GM18502 (cell line): ENCODE results near the gene SCUBE1.
"Not testable (repeated sequence)": the region's sequence is repeated elsewhere in the genome, so short reads cannot be mapped to it uniquely, and the experiment has no call there.

Experiments
- ATAC-seq: cut with Tn5 transposase; IDR thresholded peaks from one replicate; pipeline ENCODE4 v1.9.1; 2021; ENCODE audit warnings: mild to moderate bottlenecking; ENCODE audit not compliant: unreplicated experiment, poor library complexity

SCUBE1 gene

DNA sequence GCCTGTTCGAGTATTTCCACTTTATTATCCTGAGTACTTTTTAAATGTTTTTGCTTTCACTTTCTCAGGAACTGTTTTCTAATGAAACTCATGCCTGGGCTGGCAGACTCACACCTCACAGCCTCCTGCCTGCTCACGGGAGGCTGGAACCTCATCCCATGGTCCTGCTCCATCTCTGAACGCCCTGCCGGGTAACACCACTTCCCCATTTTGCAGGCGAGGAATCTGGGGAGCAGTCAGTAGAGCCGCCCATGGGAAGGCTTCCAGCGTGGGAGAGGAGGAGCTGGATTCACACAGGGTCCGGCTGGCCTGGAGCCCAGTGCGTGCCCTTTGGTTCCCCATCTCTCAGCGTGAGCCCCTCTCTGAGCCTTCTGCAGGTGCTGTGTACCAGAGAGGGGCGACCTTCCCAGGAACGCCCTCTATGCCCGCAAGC is 53.6 kb downstream of the SCUBE1 start:
- no peak for ATAC-seq

- no peak for ATAC-seq
Observed at GRCh38 chr22:43288807-43289420, 54.3 kb downstream of the SCUBE1 start.

DNA sequence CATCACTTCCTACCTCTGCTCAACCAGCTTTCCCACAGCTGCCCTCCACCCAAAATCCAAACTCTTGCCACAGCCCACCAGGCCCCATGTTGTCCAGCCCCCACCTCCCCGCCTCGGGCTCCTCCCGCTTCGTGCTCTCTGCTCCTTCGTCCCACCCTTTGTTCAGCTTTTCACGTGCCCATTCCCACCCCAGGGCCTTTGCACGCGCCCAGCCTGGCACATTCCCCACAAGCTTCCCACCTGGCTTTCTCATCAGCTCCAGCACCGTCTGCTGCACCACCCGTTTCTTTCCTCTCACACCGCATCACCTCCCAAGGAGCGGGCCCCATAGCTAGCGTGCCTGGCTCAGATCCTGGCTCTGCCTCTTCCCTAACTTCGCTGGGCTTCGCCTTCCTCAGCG is 54.8 kb downstream of the SCUBE1 start:
- no peak for ATAC-seq

DNA sequence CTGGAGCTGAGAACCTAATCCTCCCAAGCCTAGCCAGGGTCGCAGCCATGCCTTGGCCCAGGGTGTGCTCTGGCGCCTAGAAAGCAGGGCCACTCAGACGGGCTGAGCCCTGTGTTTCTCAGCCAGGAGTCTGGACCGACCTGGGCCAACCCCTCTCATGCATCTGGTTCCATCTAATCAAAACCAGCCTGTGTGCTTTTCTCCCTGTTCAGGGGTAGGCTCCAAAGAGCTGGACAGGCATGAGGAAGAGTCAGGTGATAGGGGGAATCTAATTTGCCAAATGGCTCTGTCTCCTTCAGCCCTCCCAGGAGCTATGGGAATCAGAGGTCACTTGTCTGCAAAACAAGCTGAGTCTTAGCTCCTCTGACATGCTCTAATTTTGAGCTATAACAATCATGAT is 55.7 kb downstream of the SCUBE1 start:
- no peak for ATAC-seq

GRCh38 chr22:43281394-43281793 is 61.8 kb downstream of the SCUBE1 start:
- no peak for ATAC-seq

GRCh38 chr22:43280523-43280886 is 62.7 kb downstream of the SCUBE1 start:
- ATAC-seq = not testable (repeated sequence)

DNA sequence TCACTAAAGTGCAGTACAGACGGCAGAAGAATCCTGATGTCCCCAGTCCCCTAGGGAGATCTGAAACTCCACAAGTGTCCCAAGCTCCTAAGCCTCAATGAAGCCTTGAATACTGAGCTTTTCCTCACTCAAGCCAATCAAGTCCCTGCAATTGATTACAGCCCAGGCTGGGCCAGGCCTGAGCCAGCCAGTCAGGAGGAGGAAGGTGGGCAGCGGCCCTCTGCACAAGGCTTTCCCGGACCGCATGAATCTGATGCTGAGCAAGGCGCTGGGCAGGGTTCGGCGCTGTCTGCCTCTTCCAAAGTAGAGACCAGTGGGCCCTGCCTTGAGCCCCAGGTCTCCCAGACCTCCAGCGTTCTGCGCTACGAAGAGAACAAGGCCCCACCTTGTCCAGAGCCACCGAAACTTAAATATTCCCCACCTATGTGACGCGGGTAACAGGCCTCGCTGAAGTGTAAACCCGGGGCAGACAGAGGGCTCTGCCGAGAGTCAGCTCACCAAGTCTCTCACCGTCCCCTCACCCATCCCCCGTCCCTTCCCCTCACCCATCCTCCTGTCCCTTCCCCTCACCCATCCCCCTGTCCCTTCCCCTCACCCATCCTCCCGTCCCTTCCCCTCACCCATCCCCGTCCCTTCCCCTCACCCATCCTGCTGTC is 63.2 kb downstream of the SCUBE1 start:
- ATAC-seq = no peak

- ATAC-seq = no peak
Observed at GRCh38 chr22:43277987-43278601, 65.1 kb downstream of the SCUBE1 start.

DNA sequence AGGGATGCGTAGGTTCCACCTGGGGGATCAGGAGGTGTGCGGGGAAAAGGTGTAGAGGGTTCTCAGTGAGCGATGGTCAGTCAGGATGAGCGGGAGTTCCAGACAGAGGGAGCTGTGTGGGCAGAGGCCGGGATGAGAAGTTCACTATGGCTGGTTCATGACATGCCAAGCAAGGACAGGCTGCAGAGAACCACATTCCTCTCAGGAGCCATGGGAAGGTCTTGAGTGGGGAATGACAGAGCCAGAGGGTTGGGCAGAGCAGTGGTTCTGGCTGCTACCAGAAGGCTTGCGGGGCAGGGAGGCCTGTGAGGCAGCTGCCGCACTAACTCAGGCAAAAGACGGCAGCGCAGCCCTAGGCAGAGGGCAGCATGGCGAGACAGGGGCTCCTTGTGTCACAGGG is 66.1 kb downstream of the SCUBE1 start:
- ATAC-seq = no peak

DNA sequence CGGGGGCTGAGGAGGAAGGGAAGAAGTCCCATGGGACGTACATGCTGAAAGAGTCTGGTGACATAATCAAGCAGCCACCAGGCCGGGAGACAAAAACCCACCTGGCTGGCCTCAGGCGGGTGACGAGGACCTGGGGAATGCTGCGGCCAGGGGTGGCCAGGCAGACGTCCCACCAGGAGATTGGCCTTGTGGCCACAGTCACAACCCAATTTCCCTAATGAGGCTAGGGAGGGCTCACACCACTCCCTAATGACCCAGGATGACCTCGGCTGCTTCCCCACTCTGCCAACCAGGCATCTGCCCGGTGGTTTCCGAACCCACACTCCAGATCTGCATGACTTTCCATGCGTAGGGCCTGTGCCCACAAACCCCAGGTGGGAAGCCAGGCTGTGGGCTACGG is 66.9 kb downstream of the SCUBE1 start:
- ATAC-seq = no peak

- no peak for ATAC-seq
Observed at GRCh38 chr22:43275545-43276317, 67.4 kb downstream of the SCUBE1 start.

- no peak for ATAC-seq
Observed at GRCh38 chr22:43274595-43275240, 68.5 kb downstream of the SCUBE1 start.

DNA sequence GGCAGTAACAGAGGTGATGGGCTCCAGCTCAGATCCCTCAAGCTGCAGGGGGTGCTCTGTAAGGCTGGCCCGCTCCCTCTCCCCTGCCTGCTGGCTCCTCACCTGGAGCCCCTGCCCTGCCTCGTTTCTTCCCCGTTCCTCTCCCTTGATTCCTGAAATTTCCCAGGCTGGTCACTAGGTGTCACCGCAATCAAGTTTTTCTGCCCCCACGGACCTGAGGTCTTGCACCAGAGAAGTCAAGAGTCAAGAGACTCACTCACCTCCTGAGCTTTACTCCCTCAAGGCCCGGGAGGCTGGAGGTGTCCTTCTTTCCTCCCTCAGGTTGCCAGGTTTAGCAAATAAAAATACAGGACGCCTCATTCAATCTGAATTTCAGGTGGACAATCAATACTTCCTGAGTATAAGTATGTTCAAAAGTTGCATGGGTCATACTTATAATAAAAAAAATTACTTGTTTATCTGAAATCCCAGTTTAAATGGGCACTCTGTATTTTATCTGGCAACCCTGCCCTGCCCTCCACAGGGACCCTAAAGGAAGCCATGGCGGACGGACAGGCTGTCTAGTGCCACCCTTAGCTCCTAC is 69.2 kb downstream of the SCUBE1 start:
- no peak for ATAC-seq

GRCh38 chr22:43272869-43273318 is 70.3 kb downstream of the SCUBE1 start:
- ATAC-seq = no peak

DNA sequence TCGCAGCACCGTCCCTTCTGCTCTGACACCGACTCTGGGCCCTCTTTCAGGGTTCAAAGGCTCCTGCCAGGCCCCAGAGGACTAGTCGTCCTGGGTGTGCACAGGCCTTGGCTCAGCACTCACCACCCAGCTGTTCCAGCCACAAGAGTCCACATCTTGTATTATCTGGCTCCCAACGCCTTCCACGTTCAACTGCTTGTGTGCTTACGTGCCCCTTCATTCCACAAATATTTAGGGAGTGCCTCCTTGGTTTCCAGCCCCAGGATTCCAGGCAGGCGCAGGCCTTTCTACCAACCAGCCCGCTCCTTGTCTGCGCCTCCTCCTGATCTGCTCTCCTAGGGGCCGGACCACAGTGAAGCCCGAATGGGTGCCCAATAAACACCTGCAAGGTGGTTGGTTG is 70.9 kb downstream of the SCUBE1 start:
- no peak for ATAC-seq

DNA sequence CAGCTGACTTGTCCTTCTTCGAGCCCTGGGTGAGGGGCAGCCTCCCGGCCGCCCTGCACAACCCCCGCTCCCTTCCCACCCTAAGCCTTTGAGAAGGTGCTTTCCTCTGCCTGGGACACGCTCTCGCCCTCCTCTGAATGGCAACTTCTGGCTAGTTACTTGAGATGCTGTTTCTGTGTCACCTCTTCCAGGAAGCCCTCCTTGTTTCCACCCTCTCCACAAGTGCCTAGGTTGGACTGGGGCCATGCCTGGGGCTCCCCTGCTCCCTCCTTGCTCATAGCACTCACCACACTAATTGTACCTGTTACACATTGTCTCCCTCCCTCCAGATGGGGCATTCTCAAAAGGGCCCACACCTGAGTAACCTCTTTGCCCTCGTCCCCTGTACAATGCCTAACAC is 72.2 kb downstream of the SCUBE1 start:
- no peak for ATAC-seq

DNA sequence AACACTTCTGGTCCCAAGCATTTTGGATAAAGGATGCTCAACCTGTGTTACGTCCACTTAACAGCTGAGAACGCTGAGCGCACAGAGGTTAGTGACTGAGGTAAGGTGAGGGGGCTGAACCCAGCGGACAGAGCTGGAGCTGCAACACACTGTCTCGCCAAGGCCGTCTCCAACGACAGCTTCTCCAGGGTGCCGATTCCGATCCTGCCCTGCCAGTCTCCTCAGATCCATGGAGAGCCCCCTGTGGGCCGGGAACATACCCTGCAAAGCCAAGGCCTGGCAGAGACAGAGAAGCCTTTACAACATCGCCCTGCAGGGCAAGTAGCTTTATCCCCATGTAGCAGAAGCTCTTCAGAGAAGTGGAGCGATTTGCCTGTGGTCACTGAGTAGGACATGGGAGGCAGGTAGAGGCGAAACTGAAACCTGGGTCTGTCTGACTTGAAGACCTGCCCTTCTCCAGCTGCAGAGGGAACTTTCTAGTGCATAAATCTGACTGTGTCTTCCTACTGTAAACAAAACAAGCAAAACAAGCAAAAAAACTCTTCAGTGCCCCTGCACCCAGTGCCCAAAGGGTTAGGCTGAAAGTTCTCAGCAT is 72.8 kb downstream of the SCUBE1 start:
- ATAC-seq = peak; percentile 53

- ATAC-seq = no peak
Observed at GRCh38 chr22:43269646-43270045, 73.5 kb downstream of the SCUBE1 start.

DNA sequence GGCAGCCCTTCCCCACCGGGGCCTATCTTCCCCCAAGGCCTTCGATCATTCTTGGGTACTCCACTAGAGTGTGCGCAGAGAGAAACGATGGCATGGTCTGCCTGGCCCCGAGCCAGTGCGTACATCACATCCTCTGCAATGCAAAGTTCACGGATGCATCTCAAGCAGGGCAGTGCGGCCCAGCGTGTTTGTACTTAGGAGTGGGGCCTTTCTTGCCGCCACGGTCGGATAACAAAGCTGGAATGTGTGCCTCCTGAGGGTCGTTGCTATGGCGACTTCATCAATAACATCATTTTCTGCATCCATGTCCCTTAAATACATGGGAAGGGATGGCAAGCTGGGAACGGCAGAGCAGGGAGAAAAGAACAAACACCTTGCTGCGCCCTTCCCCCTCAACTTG is 73.9 kb downstream of the SCUBE1 start:
- ATAC-seq = no peak
